Activated CD4-positive, alpha-beta T cell treated with anti-CD3 and anti-CD28 coated beads for 1 hour (primary cell): ENCODE data around the gene KRTAP5-11.
"Not testable (repeated sequence)": the region's sequence is repeated elsewhere in the genome, so short reads cannot be mapped to it uniquely, and the experiment has no call there.

Source experiments
- DNase-seq: peaks from one replicate; pipeline ENCODE4 v3.0.0-alpha.2; 2020

KRTAP5-11 gene

DNA sequence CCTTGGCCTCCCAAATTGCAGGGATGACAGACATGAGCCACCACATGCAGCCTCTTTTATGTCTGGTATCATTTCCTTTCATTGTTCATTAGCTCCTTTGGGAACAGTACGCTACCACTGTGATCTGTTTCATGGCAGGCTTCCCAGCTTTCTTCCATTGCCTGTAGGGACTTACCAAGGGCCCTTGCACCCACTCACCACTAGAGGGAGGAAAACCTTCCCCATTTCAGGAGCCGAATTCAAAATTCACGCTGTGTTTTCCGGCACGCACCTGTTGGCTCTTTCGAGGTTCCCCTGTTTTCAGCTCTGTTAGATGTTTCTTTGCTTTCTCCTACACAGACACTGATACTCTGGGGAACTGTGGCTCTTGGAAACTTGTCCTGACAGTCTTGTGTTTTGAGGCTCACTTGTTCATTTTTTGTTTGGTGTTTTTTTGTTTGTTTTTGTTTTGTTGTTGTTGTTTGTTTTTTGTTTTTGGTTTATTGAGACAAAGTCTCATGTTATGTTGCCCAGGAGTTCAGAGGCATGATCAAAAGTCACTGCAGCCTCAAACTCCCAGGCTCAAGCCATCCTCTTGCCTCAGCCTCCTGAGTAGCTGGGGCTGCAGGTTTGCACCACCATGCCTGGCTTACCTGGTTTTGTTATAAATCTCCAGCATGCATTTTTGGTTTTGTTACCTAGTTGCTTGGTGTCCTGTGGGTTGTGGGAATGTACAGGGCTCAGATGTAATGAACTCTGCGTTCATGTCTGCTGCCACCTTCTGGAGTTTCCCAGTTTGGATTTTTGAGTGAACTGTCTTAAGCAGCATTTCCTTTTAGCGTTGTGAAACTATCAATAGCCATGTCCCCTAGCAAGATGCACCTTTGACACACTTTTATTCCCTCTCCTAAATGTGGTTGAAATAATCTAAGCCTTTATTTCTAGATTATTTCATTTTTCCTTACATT is 2.3 kb downstream of the KRTAP5-11 start:
- DNase-seq = no peak

DNA sequence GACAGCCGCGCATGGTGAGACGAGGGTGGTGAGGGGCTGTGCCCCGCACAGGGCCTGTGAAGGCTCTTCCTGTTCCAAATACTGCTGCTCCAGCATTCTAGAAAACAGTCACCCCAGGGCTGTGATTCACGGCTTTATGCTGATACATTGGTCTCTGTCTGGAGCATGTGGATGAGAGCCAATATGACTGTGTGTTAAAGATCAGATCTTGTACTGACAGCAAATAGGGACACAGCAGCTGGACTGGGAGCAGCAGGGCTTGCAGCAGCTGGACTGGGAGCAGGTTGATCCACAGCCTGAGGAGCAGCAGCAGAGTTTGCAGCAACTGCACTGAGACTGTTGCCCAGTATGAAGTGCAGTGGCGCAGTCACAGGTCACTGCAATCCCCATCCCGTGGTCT is 3.2 kb downstream of the KRTAP5-11 start:
- not testable (repeated sequence) for DNase-seq

DNA sequence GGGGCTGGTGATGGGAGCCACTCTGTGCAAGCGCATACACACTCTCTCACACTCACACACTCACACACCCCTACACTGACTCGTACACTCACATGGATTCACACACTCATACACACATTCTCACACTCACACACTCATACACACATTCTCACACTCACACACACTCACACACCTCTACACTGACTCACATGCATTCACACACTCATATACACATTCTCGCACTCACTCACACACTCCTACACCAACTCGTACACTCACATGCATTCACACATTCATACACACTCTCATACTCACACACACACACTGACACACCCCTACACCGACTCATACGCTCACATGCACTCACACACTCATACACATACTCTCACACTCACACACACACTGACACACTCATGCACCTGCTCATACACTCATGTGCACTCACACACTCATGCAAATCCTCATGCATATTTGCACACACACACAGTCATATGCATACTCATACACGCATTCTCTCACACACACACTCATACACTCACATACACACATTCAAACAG is 5.1 kb downstream of the KRTAP5-11 start:
- DNase-seq = no peak

DNA sequence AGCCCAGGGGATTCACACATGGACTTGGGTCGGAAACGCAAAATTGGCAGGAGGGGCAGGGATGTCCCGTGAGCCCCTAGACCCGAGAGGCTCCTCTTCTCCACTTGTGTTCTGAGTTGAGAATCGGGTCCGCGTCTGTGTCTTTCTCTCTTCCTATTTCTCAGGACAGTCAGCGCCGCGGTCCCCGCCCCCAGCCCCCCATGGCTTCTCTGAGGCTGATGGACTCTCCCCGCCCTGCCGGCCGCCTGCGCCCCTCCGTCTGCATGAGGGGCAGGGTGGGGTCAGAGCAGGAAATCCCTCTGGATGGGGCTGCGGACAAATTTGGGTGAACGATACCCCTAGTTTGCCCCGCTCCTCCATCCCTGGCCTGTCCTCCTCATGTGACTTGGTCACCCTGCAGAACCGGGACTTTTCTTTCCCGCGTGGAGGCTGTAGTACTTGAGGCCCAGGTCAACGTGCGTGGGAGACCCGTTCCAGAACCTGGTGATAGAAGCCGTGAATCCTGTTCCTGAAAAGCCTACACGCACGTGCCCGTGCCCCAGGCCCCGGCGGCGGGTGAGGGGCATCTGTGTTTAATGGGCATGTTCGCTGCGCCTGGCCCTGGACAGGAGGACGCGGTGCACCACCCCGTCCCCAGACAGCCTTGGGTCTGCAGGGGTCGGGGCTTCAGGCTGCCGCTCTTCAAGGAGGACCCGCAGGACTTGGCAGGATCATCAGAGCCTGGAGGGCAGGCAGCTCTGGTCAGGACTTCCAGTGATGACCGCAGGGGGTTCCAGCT is 5.8 kb downstream of the KRTAP5-11 start:
- not testable (repeated sequence) for DNase-seq

DNA sequence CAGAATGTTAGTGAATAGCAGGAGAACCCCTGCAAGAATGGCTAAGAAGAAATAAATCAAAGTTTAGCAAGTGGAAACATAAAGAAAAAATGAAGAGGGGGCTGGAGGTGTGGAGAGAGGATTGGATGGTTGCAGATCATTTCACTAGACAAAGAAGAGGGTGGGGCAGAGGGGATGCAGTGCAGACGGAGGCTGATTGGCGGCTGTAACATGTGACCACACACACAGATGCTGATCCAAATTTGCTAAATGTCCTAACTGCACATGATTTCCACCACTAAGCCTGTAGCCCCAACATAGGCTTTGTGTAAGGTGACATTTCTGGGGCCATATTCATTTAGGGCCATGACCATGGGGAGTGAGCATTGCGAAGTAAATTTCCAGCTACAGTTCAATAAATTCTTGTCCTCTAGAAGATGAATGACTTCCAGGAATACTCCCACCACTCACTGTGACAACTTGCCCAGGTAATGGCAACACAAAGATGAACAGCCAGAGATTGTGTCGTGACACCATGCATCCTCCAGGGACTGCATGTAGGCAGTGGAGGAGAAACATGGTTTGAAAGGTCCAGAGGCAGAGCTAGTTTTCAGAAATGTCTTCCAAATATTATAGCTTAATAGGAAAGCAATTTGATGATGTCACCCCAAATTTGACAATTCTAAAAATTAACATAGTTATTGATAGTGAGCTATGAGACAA is 6.8 kb downstream of the KRTAP5-11 start:
- DNase-seq = no peak

DNA sequence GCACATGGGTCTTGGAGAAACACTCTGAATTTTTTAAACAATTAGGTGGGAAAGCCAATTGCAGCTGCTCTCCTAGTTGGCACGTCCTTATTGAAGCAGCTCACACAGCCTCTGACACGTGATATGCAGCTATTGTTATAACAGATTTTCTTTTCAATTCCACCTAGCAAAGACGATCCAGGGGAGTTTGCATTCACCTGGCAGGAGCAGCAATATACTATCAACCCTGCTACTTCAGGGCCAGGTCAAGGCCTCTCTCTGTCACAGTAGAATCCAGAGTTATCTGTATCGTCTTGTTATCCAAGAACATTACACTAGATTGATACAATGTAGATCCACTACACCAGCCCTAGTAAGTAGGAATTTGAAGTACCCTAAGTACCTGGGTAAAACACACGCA is 8.3 kb downstream of the KRTAP5-11 start:
- no peak for DNase-seq

DNA sequence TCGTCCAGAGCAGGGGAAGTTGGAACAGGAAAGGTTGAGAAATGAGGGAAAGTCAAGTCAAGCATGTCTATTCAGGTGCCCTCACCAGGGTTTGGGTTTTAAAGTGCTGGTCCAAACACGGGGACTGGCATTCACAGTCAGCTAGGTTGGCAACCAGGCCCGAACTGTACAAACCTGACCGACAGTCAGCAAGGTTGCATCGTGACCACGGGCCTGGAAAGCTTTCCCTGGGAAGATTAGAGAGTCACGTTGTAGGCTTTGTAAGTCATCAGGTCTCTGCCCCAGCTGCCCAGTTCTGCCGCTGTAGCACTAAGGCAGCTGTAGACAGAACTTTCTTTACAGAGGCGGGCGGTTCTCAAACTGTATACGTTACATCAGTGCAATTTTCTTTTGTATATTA is 9.9 kb downstream of the KRTAP5-11 start:
- DNase-seq = no peak

DNA sequence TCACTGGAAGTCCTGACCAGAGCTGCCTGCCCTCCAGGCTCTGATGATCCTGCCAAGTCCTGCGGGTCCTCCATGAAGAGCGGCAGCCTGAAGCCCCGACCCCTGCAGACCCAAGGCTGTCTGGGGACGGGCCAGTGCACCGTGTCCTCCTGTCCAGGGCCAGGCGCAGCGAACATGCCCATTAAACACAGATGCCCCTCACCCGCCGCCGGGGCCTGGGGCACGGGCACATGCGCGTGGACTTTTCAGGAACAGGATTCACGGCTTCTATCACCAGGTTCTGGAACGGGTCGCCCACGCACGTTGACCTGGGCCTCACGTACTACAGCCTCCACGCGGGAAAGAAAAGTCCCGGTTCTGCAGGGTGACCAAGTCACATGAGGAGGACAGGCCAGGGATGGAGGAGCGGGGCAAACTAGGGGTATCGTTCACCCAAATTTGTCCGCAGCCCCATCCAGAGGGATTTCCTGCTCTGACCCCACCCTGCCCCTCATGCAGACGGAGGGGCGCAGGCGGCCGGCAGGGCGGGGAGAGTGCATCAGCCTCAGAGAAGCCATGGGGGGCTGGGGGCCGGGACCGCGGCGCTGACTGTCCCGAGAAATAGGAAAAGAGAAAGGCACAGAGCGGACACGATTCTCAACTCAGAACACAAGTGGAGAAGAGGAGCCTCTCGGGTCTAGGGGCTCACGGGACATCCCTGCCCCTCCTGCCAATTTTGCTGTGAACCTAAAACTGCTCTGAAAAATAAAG is 11.4 kb downstream of the KRTAP5-11 start:
- not testable (repeated sequence) for DNase-seq

DNA sequence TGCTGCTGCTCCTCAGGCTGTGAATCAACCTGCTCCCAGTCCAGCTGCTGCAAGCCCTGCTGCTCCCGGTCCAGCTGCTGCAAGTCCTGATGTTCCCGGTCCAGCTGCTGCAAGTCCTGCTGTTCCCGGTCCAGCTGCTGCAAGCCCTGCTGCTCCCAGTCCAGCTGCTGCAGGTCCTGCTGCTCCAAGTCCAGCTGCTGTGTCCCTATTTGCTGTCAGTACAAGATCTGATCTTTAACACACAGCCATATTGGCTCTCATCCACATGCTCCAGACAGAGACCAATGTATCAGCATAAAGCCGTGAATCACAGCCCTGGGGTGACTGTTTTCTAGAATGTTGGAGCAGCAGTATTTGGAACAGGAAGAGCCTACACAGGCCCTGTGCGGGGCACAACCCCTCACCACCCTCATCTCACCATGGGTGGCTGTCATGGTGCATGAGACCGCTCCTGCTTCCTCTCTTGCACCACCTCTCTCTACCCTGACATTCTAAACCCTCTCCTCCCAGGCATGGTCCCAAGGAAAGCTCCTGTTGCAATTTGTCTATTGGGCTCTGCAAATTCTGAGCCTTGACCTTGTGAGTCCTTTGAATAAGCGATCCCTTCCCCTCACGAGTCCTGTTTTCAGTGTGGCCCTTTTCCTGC is 13.8 kb downstream of the KRTAP5-11 start:
- no peak for DNase-seq

DNA sequence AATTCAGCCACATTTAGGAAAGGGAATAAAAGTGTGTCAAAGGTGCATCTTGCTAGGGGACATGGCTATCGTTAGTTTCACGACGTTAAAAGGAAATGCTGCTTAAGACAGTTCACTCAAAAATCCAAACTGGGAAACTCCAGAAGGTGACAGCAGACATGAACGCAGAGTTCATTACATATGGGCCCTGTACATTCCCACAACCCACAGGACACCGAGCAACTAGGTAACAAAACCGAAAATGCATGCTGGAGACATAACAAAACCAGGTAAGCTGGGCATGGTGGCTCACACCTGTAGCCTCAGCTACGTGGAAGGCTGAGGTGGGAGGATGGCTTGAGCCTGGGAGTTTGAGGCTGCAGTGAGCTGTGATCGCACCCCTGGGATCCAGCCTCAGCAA is 15.0 kb downstream of the KRTAP5-11 start:
- not testable (repeated sequence) for DNase-seq

DNA sequence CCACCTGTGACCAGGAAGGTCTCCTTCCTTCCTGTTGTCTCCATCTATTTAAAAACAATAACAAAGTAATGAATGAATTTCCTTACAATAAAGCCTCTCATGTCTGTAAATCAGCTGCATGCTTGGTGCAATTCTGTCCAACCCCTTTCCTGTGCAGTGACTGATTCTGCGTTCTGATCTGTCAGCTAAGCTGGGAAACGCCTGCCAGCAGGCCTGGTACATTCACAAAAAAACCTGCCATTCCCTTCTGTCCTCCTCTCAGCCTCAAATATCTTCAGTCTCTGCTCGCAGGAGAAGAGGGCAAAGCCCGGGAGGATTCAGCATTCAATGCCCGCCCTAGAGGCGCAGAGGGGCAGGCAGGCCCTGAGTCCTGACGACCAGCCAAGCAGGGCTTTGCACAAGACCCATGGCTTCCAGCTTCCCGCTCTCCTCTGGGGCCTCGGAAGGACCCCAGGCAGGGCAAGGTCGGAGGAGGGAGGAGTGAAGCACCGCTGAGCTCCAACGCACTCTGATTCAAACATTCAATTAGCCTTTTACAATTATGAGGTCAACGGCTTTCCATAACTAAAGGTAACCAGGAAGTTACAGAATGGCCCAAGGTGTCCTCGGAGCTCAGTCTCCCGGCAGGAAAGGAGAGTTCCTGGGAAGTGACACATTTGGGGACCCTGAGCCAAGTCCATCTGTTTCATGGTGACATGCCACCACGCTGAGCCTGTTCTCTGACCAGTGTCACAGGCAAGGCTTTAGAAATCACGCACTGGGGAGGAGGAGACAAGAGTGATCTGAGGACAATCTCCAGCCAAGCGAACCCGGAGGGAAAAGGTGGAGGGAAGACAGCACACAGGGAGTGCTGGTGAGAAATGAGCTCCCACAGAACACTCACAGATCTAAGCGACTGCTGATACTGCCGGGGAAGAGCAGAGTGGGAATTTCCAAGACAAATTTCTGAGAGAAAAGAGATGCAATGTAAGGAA is 15.8 kb downstream of the KRTAP5-11 start:
- DNase-seq = not testable (repeated sequence)

DNA sequence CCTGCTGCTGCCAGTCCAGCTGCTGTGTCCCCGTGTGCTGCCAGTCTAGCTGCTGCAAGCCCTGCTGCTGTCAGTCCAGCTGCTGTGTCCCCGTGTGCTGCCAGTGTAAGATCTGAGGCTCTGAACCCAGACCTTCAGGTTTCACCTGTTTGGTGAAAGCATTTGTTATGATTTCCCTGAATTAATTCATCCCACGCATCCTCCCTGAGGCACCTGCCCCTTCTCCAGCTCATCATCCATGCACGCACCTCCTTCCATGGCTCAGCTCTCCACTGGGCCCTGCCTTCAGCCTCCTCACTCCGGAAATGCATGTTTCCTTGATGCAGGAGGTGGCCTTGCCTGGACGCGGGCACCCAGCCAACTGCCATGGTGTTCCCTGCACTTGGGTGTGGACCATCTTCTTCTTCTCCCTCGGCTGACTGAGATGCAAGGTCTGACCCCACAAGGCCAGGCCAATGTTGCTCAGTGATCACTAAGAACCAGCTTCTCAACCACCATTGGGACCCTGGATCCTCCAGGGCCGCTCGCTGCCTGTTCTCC is 16.5 kb downstream of the KRTAP5-11 start:
- no peak for DNase-seq

DNA sequence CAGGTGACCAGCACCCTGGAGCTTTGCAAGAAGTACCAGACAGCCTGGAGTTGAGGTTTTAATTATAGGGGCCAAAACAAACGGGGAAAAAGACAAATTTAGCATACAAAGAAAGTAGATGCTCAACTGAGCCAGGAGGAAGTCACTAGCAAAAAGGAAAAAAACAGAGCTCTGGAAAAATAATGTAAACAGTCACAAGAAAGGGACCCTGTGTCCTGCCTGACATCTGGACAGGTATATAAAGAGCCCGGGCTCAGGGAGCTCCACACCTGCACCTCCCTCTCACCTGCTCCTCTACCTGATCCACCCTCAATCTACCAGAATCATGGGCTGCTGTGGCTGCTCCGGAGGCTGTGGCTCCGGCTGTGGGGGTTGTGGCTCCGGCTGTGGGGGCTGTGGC is 17.4 kb downstream of the KRTAP5-11 start, which contains the start of gene KRTAP5-10:
Gene KRTAP5-10 (plus strand): TSS at position 301 of the 400 bp plus-strand sequence. CDS start 25 bp downstream, at position 326.
- DNase-seq = no peak

DNA sequence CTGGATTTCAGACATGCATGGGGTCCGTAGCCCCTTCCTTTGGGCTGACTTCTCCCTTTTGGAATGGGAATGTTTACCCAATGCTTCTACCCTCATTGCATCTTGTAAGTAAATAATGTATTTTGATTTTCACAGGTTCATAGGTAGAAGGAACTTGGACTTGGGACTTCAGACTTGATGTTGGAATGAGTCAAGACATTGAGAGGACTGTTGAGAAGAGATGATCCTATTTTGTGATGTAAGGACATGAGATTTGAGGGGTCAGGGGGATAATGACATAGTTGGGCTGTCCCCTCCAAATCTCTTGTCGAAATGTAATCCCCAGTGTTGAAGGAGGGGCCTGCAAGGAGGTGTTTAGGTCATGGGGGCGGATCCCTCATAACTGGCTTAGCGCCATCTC is 18.2 kb downstream of the KRTAP5-11 start:
- no peak for DNase-seq

DNA sequence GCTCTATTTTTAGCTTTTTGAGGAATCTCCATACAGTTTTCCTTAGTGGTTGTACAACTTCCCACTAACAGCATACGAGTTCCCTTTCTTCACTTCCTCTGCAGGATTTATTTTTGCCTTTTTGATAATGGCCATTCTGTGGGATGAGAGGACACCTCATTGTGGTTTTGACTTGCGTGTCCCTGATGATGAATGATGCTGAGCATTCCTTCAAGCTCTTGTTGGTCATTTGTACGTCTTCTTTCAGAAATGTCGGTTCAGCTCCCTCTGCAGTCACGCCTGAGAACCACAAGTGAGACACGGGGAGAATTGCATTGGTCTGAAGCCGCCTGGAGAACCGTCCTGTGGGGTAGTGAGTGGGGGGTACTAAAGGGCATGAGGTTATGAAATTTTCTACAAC is 19.3 kb downstream of the KRTAP5-11 start:
- no peak for DNase-seq

DNA sequence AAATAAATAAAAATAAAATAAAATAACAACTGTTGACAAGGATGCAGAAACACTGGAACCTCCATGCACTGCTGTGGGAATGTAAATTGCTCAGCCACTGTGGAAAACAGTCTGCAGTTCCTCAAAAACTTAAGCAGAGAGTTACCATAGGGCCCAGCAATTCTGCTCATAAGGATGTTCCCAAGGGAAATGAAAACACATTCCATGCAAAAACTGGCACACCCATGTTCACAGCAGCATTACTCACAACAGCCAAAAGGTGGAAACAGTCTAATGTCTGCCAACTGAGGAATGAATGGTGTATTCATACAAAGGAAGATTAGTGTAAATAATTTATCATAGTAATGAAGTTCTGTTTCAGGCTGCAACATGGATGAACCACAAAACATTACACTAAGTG is 20.6 kb downstream of the KRTAP5-11 start:
- no peak for DNase-seq

DNA sequence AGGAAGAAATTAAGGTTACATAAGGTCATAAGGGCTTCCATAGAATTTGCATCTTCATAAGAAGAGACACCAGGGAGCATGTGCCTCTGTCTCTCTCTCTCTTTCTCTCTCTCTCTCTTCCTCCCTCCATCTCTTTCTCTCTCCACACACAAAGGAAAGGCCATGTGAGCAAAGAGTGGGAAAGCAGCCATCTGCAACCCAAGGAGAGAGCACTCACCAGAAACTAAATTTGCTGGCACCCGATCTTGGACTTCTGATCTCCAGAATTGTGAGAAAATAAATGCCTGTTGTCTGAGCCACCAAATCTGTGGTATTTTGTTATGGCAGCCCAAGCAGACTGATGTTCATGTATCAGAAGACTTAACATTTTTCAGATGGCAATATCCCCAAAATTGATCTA is 23.7 kb downstream of the KRTAP5-11 start:
- DNase-seq = no peak

DNA sequence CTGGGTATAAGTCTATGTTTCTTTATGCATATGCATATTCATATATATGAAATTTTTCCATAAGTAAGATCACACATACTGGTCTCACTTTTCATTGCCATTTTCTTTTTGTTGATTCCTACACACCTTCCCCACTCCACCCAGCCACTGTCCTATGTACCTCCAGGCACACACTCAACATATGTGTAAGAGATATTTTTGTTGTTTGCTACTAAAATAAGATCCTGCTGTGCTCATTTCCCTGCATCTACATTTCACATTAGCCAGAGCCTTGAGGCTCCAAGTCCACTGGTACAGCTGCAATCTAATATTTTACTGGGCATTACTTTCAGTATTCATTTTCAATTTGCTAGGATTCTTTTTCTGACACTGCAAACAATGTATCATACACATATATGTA is 25.4 kb downstream of the KRTAP5-11 start:
- DNase-seq = no peak

DNA sequence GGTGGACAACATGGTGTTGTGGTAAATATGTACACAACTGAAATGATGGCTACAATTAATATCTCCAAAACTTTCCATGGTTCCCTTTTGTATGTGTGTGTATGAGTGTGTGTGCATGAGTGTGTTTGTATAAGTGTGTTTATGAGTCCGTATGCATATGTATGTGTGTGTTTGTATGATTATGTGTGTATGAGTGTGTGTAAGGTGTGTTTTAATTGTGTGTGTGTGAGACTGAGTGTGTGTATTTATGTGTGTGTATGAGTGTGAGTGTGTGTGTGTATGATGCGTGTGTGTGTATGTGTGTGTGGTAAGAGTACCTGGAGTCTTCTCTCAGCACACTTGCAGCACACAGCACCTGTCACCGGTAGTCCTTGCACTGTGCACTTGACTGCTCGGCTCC is 26.7 kb downstream of the KRTAP5-11 start:
- no peak for DNase-seq

DNA sequence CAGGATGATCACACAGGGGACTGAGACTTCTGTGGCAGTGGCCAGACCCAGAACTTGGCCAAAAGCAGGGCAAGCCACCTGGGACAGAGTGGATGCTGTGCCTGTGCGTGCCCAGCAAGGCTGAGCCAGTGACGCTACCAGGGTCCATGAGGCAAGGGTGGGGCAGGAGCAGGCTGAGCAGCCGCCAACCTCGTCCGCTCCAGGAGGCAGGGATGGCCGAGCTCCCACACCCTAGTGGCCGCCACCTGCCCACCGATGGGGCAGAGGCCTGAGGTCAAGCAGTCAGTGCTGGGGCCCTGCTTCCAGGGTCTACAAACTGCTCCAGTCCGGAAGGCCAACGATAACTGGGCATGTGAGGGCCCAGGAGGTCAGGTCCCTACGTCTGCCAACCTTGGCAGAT is 27.2 kb downstream of the KRTAP5-11 start:
- no peak for DNase-seq
